Measurements from ENCODE around the gene S100A10. TPM values are rescaled to one million over a fixed set of nuclear protein-coding genes. Genes with fewer than 3 reads are reported as not detected.

Gene S100A10
- total and polyA plus RNA-seq, 2 experiments from 2014 or later: 35.9 to 634 TPM

DNA sequence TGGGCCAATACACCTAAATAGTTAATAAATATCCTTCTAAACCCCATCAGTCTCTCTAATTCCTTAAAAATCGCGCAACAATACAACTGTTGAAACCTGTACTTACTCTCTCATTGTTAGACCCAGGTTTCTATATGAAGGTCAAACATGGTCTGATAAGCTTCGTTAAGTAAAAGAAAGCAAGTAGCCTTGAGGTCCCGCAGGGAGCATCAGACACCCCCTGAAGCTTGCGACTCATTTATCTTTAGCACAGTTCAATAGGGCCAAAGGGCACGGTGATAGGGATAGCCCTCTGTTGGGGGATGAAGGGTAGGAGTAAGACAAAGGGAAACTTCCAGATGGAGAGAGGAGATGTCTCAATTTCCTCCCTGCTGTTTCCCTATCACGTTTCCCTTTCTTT, 57.0 kb downstream of the S100A10 start:
- Histone ChIP-seq H3K4me1 (ENCODE audit: insufficient read depth) (peaks cover 11% of the 10 kb centered on the region; the same call in 1 of the 2 replicates), H3K79me2 (replicated peaks; ENCODE audit: insufficient read depth) (no peaks in the 10 kb centered on the region), H3F3A (replicated peaks; ENCODE audit: low read depth) (no peaks in the 10 kb centered on the region), H3K36me3 (ENCODE audit: insufficient read depth) (no peaks in the 10 kb centered on the region), H3K4me3 (no peak overlapping the region), H3K4me2 (no peak overlapping the region), H4K20me1 (replicated peaks; ENCODE audit: insufficient read depth) (no peaks in the 10 kb centered on the region), H3K9me2 (ENCODE audit: insufficient read depth) (no peaks in the 10 kb centered on the region), H3K27me3 (ENCODE audit: insufficient read depth) (no peaks in the 10 kb centered on the region), H3K27ac (ENCODE audit: low read depth) (no peak overlapping the region), H2AFZ (no peak overlapping the region)
- no peaks in the 10 kb centered on the region for H3K36me3 Mint-ChIP-seq (ENCODE audit: low read depth)
- H3K9me3 Mint-ChIP-seq: no peaks in the 10 kb centered on the region
- no peaks in the 10 kb centered on the region for H3K27me3 Mint-ChIP-seq (ENCODE audit: insufficient read depth, low read depth, poor library complexity)
- DNase-seq (ENCODE audit: low spot score) (peak; percentile 60), ATAC-seq (peak; percentile 93)
- peaks cover 15% of the 10 kb centered on the region for H3K4me1 Mint-ChIP-seq
- TF ChIP-seq JUNB (IDR thresholded peaks at IDR 0.05; ENCODE audit: unreplicated experiment) (no peak), NANOG (IDR thresholded peaks at IDR 0.05; ENCODE audit: borderline replicate concordance) (no peak)
- TF ChIP-seq, protein P1, sequence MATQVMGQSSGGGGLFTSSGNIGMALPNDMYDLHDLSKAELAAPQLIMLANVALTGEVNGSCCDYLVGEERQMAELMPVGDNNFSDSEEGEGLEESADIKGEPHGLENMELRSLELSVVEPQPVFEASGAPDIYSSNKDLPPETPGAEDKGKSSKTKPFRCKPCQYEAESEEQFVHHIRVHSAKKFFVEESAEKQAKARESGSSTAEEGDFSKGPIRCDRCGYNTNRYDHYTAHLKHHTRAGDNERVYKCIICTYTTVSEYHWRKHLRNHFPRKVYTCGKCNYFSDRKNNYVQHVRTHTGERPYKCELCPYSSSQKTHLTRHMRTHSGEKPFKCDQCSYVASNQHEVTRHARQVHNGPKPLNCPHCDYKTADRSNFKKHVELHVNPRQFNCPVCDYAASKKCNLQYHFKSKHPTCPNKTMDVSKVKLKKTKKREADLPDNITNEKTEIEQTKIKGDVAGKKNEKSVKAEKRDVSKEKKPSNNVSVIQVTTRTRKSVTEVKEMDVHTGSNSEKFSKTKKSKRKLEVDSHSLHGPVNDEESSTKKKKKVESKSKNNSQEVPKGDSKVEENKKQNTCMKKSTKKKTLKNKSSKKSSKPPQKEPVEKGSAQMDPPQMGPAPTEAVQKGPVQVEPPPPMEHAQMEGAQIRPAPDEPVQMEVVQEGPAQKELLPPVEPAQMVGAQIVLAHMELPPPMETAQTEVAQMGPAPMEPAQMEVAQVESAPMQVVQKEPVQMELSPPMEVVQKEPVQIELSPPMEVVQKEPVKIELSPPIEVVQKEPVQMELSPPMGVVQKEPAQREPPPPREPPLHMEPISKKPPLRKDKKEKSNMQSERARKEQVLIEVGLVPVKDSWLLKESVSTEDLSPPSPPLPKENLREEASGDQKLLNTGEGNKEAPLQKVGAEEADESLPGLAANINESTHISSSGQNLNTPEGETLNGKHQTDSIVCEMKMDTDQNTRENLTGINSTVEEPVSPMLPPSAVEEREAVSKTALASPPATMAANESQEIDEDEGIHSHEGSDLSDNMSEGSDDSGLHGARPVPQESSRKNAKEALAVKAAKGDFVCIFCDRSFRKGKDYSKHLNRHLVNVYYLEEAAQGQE (IDR thresholded peaks at IDR 0.05; ENCODE audit: unreplicated experiment): no peak
- H3K27ac Mint-ChIP-seq: no peak overlapping the region
- no peak overlapping the region for H3K4me3 Mint-ChIP-seq

DNA sequence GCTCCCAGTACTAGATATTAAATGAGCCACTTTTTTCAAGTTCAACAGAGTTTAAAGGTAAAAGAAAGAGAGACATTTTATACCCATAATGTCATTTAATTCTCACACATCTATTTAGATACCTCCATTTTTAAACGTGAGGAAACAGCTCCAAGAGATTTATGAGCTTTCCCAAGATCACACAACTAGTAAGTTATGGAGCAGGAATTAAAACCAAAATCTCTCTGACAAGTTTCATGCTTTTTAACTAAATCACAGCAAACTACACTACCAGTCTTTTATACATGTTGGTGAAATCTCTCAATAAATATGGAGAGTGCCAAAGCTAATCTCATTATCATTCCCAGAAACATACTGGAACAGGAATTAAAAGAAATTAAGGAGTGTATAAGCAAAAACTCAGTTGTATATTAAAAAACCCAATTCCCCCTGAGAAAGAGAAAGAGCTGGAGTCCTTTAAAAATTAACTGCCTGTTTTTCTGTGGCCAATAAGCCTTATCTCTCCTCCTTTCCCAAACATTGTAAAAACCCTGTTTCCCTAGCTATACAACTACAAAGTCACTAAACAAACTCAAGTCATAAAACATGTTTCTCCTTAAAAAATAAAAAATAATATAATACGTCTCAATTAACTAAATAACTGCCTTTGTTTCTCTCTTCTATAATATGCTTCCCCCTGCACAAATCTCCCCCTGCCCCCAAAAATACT, 57.6 kb downstream of the S100A10 start:
- DNase-seq (ENCODE audit: low spot score): no peak
- no peaks in the 10 kb centered on the region for H3K9me2 ChIP-seq (ENCODE audit: insufficient read depth)
- H3K9me3 Mint-ChIP-seq: no peaks in the 10 kb centered on the region
- H3K79me2 ChIP-seq (replicated peaks; ENCODE audit: insufficient read depth): no peaks in the 10 kb centered on the region
- no peaks in the 10 kb centered on the region for H3K36me3 ChIP-seq (ENCODE audit: insufficient read depth)
- peaks cover 15% of the 10 kb centered on the region for H3K4me1 Mint-ChIP-seq
- no peak overlapping the region for H3K27ac Mint-ChIP-seq
- no peaks in the 10 kb centered on the region for H3K27me3 Mint-ChIP-seq (ENCODE audit: insufficient read depth, low read depth, poor library complexity)
- H3K4me3 ChIP-seq: no peak overlapping the region
- peaks cover 11% of the 10 kb centered on the region; the same call in 1 of the 2 replicates for H3K4me1 ChIP-seq (ENCODE audit: insufficient read depth)
- H3K4me2 ChIP-seq: no peak overlapping the region
- no peaks in the 10 kb centered on the region for H4K20me1 ChIP-seq (replicated peaks; ENCODE audit: insufficient read depth)
- H3K27me3 ChIP-seq (ENCODE audit: insufficient read depth): no peaks in the 10 kb centered on the region
- H3F3A ChIP-seq (replicated peaks; ENCODE audit: low read depth): no peaks in the 10 kb centered on the region
- H2AFZ ChIP-seq: no peak overlapping the region
- ATAC-seq: no peak
- no peaks in the 10 kb centered on the region for H3K36me3 Mint-ChIP-seq (ENCODE audit: low read depth)
- no peak for TF ChIP-seq EZH2phosphoT487 (IDR thresholded peaks at IDR 0.05; ENCODE audit: unreplicated experiment)
- H3K27ac ChIP-seq (ENCODE audit: low read depth): no peak overlapping the region
- no peak overlapping the region for H3K4me3 Mint-ChIP-seq

DNA sequence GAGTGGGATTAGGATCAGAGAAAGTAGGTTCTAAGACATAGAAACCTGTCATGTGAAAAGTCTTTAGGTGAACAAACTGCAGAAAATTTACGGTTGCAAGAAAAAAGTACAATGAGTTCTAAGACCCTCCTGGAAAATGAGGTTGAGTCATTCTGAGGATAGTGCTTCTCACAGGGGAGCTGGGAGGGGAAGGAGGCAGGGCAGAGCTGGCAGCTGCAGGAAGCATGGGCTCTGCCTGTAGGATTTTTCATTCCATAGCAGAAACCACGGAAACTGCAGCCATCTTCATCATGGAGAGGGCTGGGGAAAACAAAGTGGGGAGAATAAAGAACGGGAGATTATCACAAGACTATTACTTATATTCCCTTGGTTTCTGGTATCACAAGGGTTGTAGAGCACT, 58.5 kb downstream of the S100A10 start:
- no peak overlapping the region for H3K4me3 Mint-ChIP-seq
- H3K36me3 ChIP-seq (ENCODE audit: insufficient read depth): no peaks in the 10 kb centered on the region
- H3K4me2 ChIP-seq: no peak overlapping the region
- H3K27me3 Mint-ChIP-seq (ENCODE audit: insufficient read depth, low read depth, poor library complexity): no peaks in the 10 kb centered on the region
- DNase-seq (ENCODE audit: low spot score) (peak; percentile 19), ATAC-seq (no peak)
- peaks cover 15% of the 10 kb centered on the region for H3K4me1 Mint-ChIP-seq
- no peaks in the 10 kb centered on the region for H3K27me3 ChIP-seq (ENCODE audit: insufficient read depth)
- no peak overlapping the region for H3K27ac ChIP-seq (ENCODE audit: low read depth)
- H3K9me3 Mint-ChIP-seq: peaks cover 5% of the 10 kb centered on the region; the same call in 2 of the 3 replicates
- H3K4me1 ChIP-seq (ENCODE audit: insufficient read depth): peaks cover 11% of the 10 kb centered on the region; the same call in 1 of the 2 replicates
- no peak overlapping the region for H3K4me3 ChIP-seq
- H3K36me3 Mint-ChIP-seq (ENCODE audit: low read depth): 0 out of 3 replicates have a peak, but pooled peaks cover 3% of the 10 kb centered on the region
- no peaks in the 10 kb centered on the region for H3F3A ChIP-seq (replicated peaks; ENCODE audit: low read depth)
- H3K27ac Mint-ChIP-seq: no peak overlapping the region
- H2AFZ ChIP-seq: no peak overlapping the region; the same call in 1 of the 2 replicates
- H3K79me2 ChIP-seq (replicated peaks; ENCODE audit: insufficient read depth): no peaks in the 10 kb centered on the region
- H3K9me2 ChIP-seq (ENCODE audit: insufficient read depth): no peaks in the 10 kb centered on the region
- H4K20me1 ChIP-seq (replicated peaks; ENCODE audit: insufficient read depth): no peaks in the 10 kb centered on the region
- no peak for TF ChIP-seq POLR2AphosphoS5 (IDR thresholded peaks at IDR 0.05; ENCODE audit: low read depth)
- TF ChIP-seq EZH2phosphoT487 (IDR thresholded peaks at IDR 0.05; ENCODE audit: unreplicated experiment): no peak
- no peak for TF ChIP-seq JUNB (IDR thresholded peaks at IDR 0.05; ENCODE audit: unreplicated experiment)
- TF ChIP-seq NANOG (IDR thresholded peaks at IDR 0.05; ENCODE audit: borderline replicate concordance): no peak
- TF ChIP-seq, protein P2, sequence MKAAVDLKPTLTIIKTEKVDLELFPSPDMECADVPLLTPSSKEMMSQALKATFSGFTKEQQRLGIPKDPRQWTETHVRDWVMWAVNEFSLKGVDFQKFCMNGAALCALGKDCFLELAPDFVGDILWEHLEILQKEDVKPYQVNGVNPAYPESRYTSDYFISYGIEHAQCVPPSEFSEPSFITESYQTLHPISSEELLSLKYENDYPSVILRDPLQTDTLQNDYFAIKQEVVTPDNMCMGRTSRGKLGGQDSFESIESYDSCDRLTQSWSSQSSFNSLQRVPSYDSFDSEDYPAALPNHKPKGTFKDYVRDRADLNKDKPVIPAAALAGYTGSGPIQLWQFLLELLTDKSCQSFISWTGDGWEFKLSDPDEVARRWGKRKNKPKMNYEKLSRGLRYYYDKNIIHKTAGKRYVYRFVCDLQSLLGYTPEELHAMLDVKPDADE (IDR thresholded peaks at IDR 0.05): no peak
- TF ChIP-seq, protein P3, sequence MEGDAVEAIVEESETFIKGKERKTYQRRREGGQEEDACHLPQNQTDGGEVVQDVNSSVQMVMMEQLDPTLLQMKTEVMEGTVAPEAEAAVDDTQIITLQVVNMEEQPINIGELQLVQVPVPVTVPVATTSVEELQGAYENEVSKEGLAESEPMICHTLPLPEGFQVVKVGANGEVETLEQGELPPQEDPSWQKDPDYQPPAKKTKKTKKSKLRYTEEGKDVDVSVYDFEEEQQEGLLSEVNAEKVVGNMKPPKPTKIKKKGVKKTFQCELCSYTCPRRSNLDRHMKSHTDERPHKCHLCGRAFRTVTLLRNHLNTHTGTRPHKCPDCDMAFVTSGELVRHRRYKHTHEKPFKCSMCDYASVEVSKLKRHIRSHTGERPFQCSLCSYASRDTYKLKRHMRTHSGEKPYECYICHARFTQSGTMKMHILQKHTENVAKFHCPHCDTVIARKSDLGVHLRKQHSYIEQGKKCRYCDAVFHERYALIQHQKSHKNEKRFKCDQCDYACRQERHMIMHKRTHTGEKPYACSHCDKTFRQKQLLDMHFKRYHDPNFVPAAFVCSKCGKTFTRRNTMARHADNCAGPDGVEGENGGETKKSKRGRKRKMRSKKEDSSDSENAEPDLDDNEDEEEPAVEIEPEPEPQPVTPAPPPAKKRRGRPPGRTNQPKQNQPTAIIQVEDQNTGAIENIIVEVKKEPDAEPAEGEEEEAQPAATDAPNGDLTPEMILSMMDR (conservative IDR thresholded peaks at IDR 0.05; ENCODE audit: low read depth in 2 of 2): no peak
- TF ChIP-seq EZH2 (IDR thresholded peaks at IDR 0.05; ENCODE audit: low read depth, unreplicated experiment): no peak
- no peak for TF ChIP-seq ZNF114 (CRISPR knock-in tag; IDR thresholded peaks at IDR 0.05)
